ENCODE measurements around the gene LSM2.

LSM2 gene

DNA sequence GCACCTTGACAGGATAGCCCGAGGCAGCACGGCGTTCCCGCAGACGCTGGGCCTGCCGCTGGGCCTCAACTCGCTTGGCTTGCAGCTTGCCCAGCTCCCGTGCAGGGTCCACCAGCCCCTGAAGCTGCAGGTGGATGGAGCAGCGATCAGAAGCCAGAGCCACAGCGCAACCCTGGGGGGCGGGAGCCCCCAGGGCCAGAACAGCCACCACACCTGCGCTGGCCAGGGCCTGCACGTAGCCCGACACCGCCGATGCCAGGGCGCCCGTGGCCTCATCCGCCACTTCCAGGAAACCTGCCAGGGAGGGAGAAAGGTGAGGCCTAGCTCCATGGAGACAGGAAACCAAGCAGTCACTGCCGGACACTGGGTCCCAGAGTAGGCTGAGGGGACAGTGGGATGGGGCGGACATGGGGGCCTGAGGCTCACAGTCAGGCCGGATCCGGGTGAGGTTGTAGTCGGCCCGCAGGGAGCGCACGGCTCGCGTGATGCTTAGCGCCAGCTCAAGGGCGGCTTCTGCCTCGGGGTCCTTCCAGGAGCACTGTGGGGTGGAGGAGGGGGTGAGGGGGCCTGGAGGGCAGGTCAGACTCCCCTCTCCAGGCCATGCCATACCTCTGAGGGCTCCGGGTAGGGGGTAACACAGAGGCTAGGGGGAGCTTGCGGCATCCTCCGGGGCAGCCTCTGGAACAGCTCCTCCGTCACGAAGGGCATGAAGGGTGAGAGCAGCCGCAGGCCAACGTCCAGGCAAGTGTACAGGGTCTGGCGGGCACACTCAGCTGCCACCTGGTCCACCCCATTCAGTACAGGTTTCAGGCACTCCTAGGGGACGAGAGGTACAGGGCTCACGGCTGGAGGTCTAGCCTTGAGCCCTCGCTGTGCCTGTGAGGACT lies 27.5 kb downstream of the LSM2 start:
- FAIRE-seq (no peak), DNase-seq (ENCODE audit: extremely low spot score, insufficient read length, low read depth) (no peak)

DNA sequence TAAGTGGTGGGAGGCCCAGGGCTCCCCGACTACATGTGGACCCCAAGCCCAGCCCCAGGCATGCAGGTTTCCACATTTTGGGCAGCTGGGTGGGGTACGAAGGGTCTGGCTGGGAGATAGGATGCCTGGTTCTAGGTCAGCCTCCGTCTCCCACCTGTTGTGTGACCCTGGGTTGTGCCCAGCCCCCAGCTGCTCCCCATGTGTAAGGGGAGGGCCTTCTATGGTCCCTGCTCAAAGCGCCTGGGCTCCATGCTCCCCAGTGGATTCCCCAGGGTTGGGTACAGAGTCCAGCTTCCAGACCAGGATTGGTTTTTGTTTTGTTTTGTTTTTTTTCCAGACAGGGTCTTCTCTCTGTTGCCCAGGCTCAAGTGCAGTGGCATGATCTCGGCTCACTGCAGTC lies 28.6 kb downstream of the LSM2 start:
- FAIRE-seq: no peak

DNA sequence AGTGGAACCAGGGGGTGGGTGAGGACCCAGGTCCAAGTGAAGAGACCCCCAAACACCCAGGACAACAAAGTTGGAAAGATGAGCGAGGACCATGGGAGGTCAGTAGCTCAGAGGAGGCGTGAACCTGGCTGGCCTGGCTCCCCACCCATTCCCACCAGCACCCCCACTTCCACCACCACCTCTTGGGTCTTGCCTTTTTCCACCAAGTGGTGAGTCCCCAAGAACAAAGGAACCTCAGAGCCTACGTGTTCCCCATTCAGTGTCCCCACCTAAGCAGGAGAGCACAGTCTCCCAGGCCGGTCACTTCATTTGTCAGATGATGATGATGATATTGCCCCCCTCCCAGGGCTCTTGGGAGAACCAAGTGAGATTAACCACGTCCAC lies 29.1 kb downstream of the LSM2 start:
- DNase-seq (ENCODE audit: extremely low spot score, insufficient read length, low read depth) (no peak), FAIRE-seq (no peak)

More for the DNA sequence above, 28.6 kb downstream of the LSM2 start:
- DNase-seq (ENCODE audit: extremely low spot score, insufficient read length, low read depth): no peak

DNA sequence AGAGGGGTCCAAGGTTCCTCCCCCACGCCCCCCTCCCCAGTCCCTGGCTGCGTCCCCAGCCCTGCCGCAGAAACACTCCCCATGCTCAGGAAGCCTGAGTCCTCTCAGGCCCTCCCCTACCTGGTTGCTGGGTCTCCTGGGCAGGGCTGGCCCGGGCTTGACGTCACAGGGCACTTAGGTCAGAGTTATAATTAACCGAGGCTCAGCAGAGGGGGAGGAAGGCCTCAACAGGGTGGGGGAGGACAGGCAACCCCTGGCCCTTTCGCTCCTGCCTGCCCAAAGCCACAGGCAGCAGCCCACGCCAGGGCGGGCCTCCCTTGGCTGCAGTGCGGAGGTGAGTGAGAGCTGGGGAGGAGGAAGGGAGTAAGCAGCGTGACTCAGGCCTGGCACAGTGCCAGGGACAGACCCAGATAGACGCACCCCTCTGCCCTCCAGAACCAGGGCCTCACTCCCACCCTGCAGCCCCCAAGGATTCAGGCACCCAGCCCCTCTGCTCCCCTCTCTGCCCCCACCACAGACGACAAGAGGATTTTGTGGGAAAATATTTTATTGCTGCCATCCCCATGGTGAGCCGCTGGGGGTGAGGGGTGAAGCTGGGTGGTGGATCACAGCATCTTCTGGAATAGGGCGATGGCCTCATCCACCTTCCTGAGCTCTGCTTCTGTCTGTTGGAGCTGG lies 29.6 kb downstream of the LSM2 start, which contains the start of gene VWA7:
Gene VWA7, minus strand, starts transcription at position 340 of the 678 bp plus-strand sequence. CDS start 549 bp downstream, outside the sequence.
- FAIRE-seq: peak; percentile 88

DNA sequence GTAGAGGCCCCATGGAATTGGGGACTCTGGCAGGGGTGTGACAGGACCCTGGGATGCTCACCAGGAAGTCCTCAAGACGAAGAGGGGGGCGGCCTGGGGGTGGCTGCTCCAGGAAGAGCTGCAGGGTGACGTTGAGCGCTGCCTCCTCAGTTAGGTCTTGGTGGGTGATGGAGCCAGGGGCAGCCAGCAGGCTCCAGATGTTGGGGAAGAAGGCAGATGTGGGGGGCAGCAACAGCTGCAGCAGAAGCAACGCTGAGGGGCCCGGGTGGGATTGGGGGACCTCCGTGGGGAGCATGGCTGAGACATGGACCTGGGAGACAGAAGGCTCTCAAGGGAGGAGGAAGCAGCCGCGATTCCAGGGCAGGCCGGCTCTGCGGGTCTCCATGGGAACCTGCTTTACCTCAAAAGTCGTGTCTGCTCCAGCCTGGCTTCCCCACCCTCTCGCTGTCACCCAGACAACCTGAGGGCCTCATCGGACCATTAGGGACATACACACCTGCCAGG lies 30.2 kb downstream of the LSM2 start:
- no peak for DNase-seq (ENCODE audit: extremely low spot score, insufficient read length, low read depth)
- FAIRE-seq: no peak

More for the DNA sequence above, 29.6 kb downstream of the LSM2 start, which contains the start of gene VWA7:
- DNase-seq (ENCODE audit: extremely low spot score, insufficient read length, low read depth): peak; percentile 67

DNA sequence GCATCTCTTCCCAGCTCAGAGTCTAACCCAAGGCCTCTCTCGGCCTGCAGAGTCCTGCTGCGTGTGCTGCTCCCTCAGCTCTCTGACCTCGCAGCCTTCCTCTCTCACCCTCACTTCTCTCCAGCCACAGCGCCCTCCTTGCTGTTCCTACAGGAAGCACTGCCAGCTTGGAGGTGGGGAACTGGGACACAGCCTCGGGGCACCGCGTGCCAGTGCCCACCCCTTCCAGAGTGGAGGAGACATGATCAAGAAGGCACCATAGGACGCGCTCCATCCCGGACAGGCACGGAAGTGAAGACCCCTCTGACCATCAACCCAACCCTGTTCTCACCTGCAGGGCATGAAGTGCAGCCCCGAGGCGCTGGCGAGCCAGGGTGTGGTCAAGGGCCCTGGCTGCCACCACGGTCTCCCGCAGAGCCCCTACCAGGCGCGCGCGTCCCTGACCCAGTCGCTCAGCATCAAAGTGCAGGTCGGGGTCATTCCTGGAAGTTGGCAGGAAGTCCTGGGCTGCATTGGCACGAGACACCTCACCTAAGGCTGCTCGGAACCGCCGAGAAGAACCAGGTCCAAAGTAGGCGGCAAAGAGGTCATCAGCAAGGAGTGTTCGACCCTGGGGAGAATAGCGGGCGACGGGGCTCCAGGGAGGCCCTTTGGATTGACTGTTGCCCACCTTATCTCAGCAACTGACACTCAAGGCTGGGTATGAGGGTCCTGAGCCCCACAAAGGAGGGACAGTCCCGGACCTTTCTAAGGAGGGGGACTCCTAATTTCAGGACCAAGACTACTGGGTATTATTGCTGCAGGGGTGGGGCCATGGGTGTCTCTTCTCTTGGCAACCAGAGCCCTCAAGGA lies 30.9 kb downstream of the LSM2 start:
- no peak for DNase-seq (ENCODE audit: extremely low spot score, insufficient read length, low read depth)

DNA sequence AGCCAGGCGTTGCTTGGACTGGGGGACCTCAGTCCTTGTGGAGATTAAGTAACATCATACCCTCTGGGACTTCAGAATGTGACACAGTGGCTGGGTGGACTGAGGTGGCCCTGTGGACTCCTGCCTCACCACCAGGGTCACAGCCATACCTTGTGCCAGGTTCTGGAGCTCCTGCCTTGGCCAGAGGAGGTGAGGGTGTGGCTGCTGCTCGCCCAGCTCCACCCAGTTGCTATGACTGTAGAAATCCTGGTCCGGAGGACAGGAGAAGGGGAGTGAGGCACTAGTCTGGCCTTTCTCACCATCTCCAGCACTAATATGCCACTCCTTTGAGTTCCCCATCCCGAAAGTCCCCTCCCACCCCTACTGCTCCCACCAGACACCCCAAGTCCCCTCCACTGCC lies 31.6 kb downstream of the LSM2 start:
- FAIRE-seq (no peak), DNase-seq (ENCODE audit: extremely low spot score, insufficient read length, low read depth) (no peak)

More for the DNA sequence above, 30.9 kb downstream of the LSM2 start:
- no peak for FAIRE-seq

DNA sequence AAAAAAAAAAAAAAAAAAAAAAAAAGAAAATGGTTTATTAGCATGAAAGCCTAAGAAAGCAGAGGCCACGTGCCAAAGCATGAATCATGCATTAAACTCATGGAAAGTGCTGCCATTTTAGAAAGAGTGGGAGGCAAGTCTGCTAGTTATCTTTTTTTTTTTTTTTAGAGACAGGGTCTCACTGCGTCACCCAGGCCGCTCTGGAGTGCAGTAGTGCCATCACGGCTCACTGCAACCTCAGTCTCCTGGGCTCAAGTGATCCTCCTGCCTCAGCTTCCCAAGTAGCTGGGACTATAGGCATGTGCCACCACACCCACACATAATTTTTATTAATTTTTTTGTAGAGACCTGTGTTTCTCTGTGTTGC lies 34.8 kb downstream of the LSM2 start:
- no peak for DNase-seq (ENCODE audit: extremely low spot score, insufficient read length, low read depth)
- no peak for FAIRE-seq

DNA sequence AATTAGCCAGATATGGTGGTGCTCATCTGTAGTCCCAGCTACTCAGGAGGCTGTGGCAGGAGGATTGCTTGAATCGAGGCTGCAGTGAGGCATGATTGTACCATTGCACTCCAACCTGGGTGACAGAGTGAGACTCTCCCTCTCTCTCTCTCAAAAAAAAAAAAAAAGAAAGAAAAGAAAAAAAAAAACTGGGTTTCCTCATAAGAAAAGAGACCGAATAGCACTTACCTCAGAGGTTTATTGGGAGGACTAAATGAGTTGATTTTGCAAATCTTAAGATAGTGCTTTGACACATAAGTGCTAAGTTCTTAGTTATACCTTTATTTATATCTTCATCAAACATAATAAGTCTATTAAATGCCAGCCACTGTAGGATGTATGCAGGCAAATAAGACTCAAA lies 35.9 kb downstream of the LSM2 start:
- DNase-seq (ENCODE audit: extremely low spot score, insufficient read length, low read depth): no peak
- FAIRE-seq: no peak

DNA sequence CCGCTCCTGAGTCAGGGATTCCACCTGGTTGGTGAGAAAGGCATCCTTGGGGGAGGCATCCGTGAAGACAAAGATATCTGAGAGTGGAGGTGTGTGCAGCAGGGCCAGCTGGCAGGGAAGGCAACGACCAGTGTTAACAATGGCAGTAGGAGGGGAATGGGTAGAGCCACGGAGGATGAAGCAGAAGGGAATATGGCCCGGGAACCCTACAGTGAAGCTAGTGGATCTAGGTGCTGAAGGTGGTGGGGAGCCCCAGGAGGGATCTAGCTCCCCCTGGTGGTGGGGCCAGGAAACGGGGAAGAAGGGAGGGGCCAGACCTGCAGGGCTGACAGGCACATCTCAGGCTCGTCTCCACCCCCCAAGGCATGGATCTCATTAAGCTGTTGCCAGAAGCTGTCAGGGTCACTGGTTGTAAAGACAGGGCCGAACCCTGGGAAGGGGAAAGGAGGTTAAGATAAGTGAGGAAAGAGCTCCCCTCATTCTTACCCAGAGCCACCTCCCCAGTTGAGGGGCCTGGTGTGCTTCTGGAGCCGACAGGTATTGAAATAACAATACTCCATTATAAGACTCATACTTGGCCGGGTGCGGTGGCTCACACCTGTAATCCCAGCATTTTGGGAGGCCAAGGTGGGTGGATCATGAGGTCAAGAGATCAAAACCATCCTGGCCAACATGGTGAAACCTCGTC lies 36.9 kb downstream of the LSM2 start:
- FAIRE-seq: peak; percentile 74

DNA sequence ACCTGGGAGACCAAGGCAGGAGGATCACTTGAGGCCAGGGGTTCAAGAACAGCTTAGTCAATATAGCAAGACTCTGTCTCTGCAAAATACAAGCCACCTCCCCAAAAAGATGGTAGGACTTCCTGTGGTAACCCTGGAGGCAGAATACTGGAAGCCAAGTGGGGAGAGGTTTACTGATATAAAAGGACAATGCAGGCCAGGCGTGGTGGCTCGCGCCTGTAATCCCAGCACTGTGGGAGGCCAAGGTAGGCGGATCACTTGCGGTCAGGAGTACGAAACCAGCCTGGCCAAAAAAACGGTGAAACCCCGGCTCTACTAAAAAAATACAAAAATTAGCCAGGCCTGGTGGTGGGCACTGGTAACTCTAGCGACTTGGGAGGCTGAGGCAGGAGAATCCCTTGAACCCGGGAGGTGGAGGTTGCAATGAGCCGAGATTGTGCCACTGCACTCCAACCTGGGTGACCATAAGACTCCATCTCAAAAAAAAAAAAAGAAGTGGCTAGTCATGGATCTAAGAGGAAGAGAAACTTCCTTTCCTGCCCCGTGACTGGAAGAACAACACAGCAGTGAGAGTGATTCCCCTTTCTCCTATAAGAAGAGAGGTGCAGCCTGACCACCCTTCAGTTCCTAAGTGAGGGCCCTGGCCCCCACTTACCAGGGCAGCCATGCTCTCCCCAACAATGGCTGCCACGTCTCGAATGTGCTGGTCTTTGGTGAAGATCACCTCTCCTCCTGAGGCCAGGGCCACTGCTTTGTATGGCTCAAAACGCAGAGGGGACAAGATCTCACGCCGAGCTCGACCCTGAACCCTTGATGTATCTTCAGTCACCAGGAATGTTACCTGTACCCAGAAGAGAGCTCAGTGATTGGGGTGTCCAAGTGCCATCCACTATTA lies 38.2 kb downstream of the LSM2 start:
- FAIRE-seq: no peak
- DNase-seq (ENCODE audit: extremely low spot score, insufficient read length, low read depth): no peak

More for the DNA sequence above, 36.9 kb downstream of the LSM2 start:
- peak; percentile 80 for DNase-seq (ENCODE audit: extremely low spot score, insufficient read length, low read depth)

DNA sequence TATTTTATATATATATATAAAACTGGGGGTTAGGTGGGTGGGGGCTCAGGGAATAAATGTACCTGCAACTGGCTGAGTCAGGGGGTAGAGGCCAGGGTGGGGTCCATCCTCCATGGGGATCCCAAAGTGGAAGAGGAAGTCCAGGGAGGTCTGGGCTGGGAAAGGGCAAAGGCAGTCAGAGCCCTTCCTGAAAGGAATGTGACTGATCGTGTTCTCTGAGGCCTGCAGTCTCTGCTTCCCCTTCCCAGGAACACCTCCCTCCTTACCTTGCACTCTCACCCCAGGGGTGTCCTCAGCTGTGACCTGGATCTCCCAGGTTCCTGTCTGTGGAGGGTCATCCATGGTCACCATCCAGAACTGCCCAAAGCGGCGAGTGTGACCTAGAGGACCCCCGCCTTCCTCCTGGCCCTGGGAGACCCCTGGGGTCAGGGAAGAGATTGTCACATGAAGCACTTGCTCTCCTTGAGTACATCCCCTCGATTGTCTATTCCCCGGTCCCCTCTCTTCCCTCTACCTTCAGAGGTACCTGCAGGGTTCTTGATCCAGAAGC lies 39.6 kb downstream of the LSM2 start:
- DNase-seq (ENCODE audit: extremely low spot score, insufficient read length, low read depth): no peak
- no peak for FAIRE-seq

DNA sequence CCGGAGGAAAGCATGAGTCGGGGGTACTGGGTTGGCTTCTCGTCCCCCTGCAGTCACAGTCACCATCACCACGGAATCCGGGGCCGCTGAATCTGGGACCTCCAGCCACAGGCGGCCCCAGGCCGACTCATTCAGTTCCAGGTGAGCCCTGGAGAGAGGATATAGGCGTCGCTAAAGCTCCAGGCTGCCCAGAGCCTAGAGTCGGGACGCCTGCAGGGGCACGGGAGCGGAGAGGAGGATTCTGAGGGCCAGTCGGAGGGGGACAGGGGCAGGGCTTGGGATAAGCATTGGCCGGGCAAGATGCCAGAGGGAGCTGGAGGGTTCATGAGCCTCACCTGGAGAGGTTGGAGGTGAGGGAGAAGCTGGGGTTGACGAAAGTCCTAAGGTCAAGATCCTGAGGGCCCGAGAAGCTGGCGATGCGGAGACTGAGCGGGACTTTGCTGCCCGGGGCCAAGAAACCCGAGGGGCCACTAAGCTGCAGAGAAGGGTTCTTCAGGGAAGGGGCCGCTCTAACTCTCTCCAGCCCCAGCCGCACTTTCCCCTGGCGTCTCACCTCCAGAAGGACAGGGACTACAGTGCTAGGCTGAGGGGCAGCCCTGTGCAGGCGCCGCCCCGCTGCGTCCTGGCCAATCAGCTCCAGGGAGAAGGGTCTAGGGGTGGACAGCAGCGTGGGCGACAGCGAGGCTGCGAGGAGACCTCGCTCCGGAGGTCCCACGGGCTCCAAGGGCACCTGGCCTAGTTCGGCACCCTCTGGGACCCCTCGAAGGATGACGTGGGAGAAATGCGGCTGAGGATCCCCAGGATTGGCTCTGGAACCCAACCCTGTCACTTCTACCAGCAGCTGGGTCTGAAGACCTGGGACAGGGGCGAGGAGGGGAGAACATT lies 40.6 kb downstream of the LSM2 start:
- no peak for DNase-seq (ENCODE audit: extremely low spot score, insufficient read length, low read depth)
- FAIRE-seq: no peak

DNA sequence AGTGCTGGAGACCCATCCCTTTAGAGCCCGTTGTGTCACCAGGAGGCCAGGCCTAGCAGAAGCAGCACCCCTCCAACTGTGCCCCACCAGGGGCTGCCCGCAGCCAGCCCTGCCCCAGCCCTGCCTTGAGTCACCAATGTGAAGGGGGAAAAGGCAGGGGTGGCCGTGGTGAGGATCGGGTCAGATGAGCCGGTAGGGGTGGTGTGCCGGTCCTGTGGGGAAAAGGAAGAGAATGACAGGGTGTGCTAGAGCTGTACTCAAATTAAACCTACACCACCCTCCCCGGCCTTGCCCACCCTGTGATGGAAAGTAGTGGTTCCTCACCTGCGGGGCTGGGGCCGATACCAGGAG lies 41.2 kb downstream of the LSM2 start:
- no peak for DNase-seq (ENCODE audit: extremely low spot score, insufficient read length, low read depth)
- FAIRE-seq: no peak

DNA sequence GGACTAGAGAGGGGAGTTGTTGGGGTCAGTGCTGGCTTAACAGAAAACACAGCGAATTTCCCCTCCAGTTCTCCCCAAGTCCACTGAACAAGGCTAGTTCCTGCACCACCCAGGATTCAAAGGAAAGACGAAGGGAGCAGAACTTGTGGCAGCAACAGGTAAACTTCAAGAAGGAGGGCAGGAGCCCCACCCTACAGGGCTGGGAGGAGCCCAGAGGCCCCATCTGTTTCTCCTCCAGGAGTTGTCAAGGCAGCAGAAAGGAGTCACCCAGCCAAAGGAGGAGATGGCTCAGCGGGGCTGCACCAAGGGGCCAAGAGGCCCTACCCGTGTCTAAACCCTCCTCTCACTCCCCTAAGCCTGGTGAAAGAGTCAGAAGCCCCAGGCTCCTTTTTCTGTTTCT lies 42.6 kb downstream of the LSM2 start:
- DNase-seq (ENCODE audit: extremely low spot score, insufficient read length, low read depth) (no peak), FAIRE-seq (no peak)

DNA sequence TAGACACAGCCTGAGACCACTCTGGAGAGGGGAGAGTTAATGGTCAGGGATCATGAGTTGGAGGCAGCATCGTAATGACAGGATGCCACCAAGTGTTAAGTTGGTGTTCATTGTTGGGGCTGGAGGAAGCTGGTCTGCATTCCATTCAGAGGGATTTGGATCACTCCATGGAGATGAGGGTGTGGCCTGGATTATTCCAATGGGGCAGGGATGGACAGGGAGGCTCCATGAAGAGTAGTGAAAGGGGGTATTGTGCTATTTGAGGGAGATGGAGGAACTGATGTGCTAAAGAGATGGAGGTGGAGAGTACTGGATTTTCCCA lies 43.2 kb downstream of the LSM2 start:
- no peak for DNase-seq (ENCODE audit: extremely low spot score, insufficient read length, low read depth)
- FAIRE-seq: no peak

DNA sequence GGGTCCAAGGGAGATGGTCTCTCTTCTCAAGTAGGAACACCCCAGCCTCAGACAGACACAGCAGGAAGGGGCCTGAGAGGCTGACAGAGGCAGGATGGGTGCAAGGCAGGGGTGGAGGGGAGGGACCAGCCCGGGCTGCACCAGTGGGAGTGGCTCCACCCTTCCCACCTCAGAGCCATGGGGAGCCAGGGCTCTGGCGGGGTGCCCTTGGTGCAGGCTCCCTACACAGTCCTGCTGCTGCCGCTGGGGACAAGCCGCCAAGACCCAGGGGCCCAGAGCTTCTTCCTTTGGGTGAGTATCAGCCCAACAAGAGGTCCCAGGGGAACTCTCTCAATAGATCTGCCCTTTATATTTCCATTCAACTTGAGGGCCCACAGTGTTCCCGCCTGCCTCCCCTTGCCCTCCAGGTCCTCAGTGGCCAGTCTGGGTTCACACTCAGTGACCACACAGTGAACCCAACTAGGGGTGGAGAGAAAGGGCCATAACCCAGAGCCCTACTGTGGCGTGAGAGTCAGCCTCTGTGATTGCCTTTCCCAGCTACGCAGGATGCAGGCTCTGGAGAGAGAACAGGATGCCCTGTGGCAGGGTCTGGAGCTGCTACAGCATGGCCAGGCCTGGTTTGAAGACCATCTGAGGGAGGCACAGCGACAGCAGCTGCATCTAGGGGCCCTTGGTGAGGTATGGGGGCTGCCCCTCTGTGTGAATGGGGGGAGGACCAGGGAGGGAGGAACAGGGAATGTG lies 43.7 kb downstream of the LSM2 start:
- DNase-seq (ENCODE audit: extremely low spot score, insufficient read length, low read depth) (no peak), FAIRE-seq (no peak)

Measured in GM18507 (cell line).